GM12864 (cell line): ENCODE results near the gene ICAM3.

Experiments
- DNase-seq: peaks from one replicate; pipeline ENCODE4 v3.0.0-alpha.2; 2011; ENCODE audit warnings: low read depth
- H3K4me3 ChIP-seq: 2 replicates; pipeline ENCODE4 v1.5.1; 2011; ENCODE audit warnings: mild to moderate bottlenecking, low read depth, low read length, control low read depth
- TF ChIP-seq, protein P1 (sequence below): IDR thresholded peaks from 2 replicates; pipeline ENCODE4 v1.5.1; 2011; ENCODE audit warnings: low read depth, mild to moderate bottlenecking, moderate library complexity, low read length, control low read depth, inconsistent platforms; ENCODE audit errors: missing control alignments

Gene ICAM3

DNA sequence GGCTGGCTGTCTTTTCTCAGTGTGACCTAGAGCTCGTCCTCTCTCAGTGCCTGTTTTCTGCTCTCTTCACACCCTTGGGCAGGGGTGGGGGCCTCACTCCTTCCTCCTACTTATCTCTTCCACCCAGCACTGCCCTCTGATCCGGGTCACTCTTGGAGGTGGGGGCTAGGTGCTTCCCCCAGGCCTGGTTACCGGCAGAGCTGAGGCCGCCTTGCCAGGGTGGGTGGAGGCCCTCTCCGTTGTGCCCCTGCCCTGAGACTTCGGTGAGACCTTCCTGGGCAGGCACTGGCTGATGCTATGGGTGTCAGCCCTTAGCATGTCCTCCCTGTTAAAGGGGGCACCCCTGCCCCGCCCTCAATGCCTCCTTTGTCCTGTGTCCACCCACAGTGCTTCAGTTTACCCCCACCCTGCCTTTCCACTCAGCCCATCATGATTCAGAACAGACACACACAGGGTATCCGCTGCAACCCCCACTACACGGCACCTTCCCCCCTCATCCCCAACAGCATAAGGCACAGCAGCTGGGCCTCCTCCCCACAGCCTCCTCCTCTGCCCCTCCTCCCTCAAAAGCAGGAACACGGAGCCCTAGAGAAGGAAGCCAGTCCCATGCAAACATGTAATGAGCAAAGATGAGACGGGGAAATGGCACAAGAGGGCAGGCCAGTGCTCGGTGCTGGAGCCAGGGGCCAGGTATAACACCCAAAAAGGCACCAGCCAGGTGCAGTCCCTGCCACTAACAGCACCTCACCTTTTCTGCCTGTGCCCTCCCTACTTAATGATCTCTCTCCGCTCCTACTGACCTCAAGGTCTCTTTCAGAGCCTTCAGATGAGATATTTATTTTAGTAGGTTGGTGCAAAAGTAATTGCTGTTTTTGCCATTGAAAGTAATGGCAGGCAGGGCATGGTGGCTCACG, 39.6 kb downstream of the ICAM3 start:
- no peak overlapping the region for H3K4me3 ChIP-seq
- DNase-seq, result no peak
- TF ChIP-seq, protein P1, sequence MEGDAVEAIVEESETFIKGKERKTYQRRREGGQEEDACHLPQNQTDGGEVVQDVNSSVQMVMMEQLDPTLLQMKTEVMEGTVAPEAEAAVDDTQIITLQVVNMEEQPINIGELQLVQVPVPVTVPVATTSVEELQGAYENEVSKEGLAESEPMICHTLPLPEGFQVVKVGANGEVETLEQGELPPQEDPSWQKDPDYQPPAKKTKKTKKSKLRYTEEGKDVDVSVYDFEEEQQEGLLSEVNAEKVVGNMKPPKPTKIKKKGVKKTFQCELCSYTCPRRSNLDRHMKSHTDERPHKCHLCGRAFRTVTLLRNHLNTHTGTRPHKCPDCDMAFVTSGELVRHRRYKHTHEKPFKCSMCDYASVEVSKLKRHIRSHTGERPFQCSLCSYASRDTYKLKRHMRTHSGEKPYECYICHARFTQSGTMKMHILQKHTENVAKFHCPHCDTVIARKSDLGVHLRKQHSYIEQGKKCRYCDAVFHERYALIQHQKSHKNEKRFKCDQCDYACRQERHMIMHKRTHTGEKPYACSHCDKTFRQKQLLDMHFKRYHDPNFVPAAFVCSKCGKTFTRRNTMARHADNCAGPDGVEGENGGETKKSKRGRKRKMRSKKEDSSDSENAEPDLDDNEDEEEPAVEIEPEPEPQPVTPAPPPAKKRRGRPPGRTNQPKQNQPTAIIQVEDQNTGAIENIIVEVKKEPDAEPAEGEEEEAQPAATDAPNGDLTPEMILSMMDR, result no peak

GRCh38 chr19:10295847-10296591, 43.4 kb downstream of the ICAM3 start:
- no peak for DNase-seq
- peak overlapping the region; percentile 57 for H3K4me3 ChIP-seq
- TF ChIP-seq, protein P1, result no peak

DNA sequence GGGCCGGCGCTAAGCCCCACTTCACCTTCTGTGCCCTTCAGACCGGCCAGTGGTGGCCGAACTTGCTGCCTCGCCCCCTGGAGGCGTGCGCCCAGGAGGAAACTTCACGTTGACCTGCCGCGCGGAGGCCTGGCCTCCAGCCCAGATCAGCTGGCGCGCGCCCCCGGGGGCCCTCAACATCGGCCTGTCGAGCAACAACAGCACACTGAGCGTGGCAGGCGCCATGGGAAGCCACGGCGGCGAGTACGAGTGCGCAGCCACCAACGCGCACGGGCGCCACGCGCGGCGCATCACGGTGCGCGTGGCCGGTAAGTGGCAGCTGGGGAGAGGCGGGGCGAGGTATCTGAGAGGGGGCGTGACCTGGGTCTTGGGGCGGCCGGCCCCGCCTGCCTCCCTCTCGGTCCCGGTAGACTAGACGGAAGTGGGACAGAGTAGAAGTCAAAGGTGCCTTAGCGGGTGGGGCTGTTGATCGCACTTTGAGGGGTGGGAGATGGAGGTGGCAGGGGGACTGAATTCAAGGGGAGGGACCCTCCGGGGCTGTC, 44.0 kb downstream of the ICAM3 start:
- no peak for DNase-seq
- TF ChIP-seq, protein P1, result no peak
- peak overlapping the region; percentile 57 for H3K4me3 ChIP-seq

DNA sequence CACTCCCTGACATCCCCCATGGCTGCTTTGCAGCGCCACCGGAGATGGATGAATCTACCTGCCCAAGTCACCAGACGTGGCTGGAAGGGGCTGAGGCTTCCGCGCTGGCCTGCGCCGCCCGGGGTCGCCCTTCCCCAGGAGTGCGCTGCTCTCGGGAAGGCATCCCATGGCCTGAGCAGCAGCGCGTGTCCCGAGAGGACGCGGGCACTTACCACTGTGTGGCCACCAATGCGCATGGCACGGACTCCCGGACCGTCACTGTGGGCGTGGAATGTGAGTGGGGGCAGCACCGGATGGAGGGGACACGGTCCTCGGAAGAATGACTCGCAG, 45.1 kb downstream of the ICAM3 start:
- no peak overlapping the region for H3K4me3 ChIP-seq
- DNase-seq, result no peak
- TF ChIP-seq, protein P1, result no peak

DNA sequence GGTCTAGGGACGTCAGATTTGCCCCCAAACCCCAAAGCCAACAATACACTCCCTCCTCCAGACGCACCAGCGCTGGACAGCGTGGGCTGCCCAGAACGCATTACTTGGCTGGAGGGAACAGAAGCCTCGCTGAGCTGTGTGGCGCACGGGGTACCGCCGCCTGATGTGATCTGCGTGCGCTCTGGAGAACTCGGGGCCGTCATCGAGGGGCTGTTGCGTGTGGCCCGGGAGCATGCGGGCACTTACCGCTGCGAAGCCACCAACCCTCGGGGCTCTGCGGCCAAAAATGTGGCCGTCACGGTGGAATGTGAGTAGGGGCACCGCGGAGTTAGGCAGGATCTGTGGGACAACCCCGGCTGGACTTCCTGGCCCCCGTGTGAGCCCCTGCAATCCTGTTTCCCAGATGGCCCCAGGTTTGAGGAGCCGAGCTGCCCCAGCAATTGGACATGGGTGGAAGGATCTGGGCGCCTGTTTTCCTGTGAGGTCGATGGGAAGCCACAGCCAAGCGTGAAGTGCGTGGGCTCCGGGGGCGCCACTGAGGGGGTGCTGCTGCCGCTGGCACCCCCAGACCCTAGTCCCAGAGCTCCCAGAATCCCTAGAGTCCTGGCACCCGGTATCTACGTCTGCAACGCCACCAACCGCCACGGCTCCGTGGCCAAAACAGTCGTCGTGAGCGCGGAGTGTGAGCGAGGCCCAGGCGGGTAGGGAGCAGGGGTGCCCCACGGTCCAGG, 45.6 kb downstream of the ICAM3 start:
- no peak for DNase-seq
- H3K4me3 ChIP-seq, result no peak overlapping the region
- TF ChIP-seq, protein P1, result no peak

- TF ChIP-seq, protein P1, result no peak
- peak overlapping the region; percentile 31 for H3K4me3 ChIP-seq
- DNase-seq, result no peak
Measured at GRCh38 chr19:10292789-10293636, 46.4 kb downstream of the ICAM3 start.
